Measurements from ENCODE around the gene ARPC1A.

The ARPC1A gene

DNA sequence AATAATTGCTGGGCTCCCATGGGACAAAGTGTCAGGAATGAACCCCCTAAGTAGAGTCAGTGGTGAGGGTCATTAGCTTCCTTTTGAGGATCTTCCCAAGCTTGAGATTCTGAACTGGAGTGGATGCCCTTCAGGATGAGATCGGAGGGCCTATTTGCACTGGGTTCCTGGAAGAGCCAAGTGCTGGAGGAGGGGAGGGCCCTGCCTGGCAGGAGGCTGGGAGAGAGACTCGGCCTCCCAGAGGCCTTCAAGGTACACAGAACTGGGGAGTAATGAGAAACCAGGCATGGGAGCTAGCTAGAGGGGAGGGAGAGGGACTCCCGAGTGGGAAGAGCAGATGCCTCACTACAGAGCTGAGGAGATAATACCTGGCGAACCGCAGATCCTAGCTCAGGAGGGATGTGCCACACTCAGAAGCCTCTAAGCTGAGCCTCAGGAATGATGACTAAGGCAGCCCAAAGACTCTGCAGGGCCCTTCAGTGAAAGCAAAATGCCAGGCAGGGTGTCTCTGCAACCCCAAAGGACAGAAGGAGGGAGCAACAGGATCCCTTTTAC, 73.3 kb downstream of the ARPC1A start:
- TF ChIP-seq HDGF (IDR thresholded peaks at IDR 0.05; ENCODE audit: borderline replicate concordance) (no peak), LEF1 (IDR thresholded peaks at IDR 0.05; ENCODE audit: borderline replicate concordance) (no peak), FOXK2 (IDR thresholded peaks at IDR 0.05) (no peak), FOXA1 (IDR thresholded peaks at IDR 0.05) (no peak), NFRKB (IDR thresholded peaks at IDR 0.05) (no peak), ELF4 (IDR thresholded peaks at IDR 0.05) (no peak), CTBP1 (IDR thresholded peaks at IDR 0.05; ENCODE audit: borderline replicate concordance) (no peak), ARNT (IDR thresholded peaks at IDR 0.05) (no peak), SP1 (IDR thresholded peaks at IDR 0.05) (no peak), BHLHE40 (IDR thresholded peaks at IDR 0.05; ENCODE audit: borderline replicate concordance) (no peak), L3MBTL2 (conservative IDR thresholded peaks at IDR 0.05) (no peak), SUZ12 (IDR thresholded peaks at IDR 0.05) (no peak), TARDBP (IDR thresholded peaks at IDR 0.05) (no peak)
- TF ChIP-seq, protein P1, sequence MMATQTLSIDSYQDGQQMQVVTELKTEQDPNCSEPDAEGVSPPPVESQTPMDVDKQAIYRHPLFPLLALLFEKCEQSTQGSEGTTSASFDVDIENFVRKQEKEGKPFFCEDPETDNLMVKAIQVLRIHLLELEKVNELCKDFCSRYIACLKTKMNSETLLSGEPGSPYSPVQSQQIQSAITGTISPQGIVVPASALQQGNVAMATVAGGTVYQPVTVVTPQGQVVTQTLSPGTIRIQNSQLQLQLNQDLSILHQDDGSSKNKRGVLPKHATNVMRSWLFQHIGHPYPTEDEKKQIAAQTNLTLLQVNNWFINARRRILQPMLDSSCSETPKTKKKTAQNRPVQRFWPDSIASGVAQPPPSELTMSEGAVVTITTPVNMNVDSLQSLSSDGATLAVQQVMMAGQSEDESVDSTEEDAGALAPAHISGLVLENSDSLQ (IDR thresholded peaks at IDR 0.05), result no peak
- CTCF ChIA-PET, result no interaction called here
- POLR2A ChIA-PET, result interaction anchor here (0.7 to 4.0 kb wide), 3 partner anchors 8 to 133 kb away, joined by 3 to 22 read pairs (median 3); partner anchors contain the start of genes BUD31 and PDAP1
- no peak for DNase-seq (ENCODE audit: extremely low spot score)

DNA sequence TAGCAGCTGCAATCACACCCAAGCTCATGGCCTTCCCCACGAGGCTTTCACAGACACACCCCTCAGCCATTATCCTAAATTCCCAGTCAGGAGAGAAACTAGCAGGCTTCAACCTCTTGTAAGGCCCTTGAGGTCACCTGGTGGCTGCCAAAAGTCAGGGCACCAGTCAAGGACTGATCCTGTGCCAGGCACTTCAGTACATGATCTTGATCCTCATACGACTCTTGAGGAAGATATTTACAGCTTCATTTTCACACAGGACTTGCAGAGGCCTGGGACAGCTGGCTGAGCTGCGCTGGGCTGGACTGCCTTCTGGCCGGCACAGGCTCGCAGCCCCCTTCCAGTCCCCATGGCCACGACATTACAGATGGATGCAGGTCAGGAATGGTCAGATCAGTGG, 73.9 kb downstream of the ARPC1A start:
- CTCF ChIA-PET, result interaction anchor here (1.1 kb wide), 1 partner anchor 9 kb away, joined by 3 read pairs; no protein-coding TSS in a partner anchor
- POLR2A ChIA-PET, result interaction anchor here (0.6 to 4.0 kb wide), 3 partner anchors 9 to 133 kb away, joined by 3 to 22 read pairs (median 3); partner anchors contain the start of genes BUD31 and PDAP1
- DNase-seq (ENCODE audit: extremely low spot score), result no peak
- TF ChIP-seq ELF4 (IDR thresholded peaks at IDR 0.05) (no peak), FOXA1 (IDR thresholded peaks at IDR 0.05) (no peak), BHLHE40 (IDR thresholded peaks at IDR 0.05; ENCODE audit: borderline replicate concordance) (no peak), SUZ12 (IDR thresholded peaks at IDR 0.05) (no peak), CTBP1 (IDR thresholded peaks at IDR 0.05; ENCODE audit: borderline replicate concordance) (no peak), FOXM1 (IDR thresholded peaks at IDR 0.05; ENCODE audit: borderline replicate concordance) (no peak), SP1 (IDR thresholded peaks at IDR 0.05) (no peak), ZNF384 (IDR thresholded peaks at IDR 0.05) (no peak), L3MBTL2 (conservative IDR thresholded peaks at IDR 0.05) (no peak), FOXK2 (IDR thresholded peaks at IDR 0.05) (no peak), NFRKB (IDR thresholded peaks at IDR 0.05) (no peak), TARDBP (IDR thresholded peaks at IDR 0.05) (no peak), LEF1 (IDR thresholded peaks at IDR 0.05; ENCODE audit: borderline replicate concordance) (no peak), ARNT (IDR thresholded peaks at IDR 0.05) (no peak)
- TF ChIP-seq, protein P1 (IDR thresholded peaks at IDR 0.05), result no peak

DNA sequence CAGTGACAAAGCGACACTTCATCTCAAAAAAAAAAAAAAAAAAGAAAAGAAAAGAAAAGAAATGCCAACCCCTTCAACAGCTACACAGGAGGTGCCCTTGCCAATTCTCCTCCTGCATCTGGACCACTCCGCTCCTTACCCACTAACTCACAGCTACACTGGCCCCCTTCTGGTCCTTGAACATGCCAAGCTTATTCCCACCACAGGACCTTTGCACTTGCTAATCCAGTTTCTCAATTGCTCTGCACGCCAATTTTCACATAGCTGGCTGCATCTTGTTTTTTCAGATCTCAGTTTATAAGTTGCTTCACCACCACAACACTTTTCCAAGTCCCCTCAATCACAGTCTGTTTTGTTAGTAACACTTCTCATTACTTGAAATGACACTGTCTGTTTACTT, 77.2 kb downstream of the ARPC1A start:
- ChIA-PET CTCF (no interaction called here), POLR2A (no interaction called here)
- no peak for DNase-seq (ENCODE audit: extremely low spot score)
- no peak for TF ChIP-seq FOXA1 (IDR thresholded peaks at IDR 0.05)
- no peak for TF ChIP-seq NFRKB (IDR thresholded peaks at IDR 0.05)
- no peak for TF ChIP-seq BHLHE40 (IDR thresholded peaks at IDR 0.05; ENCODE audit: borderline replicate concordance)
- TF ChIP-seq CTBP1 (IDR thresholded peaks at IDR 0.05; ENCODE audit: borderline replicate concordance), result no peak
- no peak for TF ChIP-seq TARDBP (IDR thresholded peaks at IDR 0.05)
- TF ChIP-seq SUZ12 (IDR thresholded peaks at IDR 0.05), result no peak
- TF ChIP-seq ZNF384 (IDR thresholded peaks at IDR 0.05), result no peak
- no peak for TF ChIP-seq SP1 (IDR thresholded peaks at IDR 0.05)
- TF ChIP-seq, protein P1 (IDR thresholded peaks at IDR 0.05), result no peak
- no peak for TF ChIP-seq LEF1 (IDR thresholded peaks at IDR 0.05; ENCODE audit: borderline replicate concordance)
- TF ChIP-seq HDGF (IDR thresholded peaks at IDR 0.05; ENCODE audit: borderline replicate concordance), result no peak
- no peak for TF ChIP-seq ARNT (IDR thresholded peaks at IDR 0.05)
- TF ChIP-seq L3MBTL2 (conservative IDR thresholded peaks at IDR 0.05), result no peak

DNA sequence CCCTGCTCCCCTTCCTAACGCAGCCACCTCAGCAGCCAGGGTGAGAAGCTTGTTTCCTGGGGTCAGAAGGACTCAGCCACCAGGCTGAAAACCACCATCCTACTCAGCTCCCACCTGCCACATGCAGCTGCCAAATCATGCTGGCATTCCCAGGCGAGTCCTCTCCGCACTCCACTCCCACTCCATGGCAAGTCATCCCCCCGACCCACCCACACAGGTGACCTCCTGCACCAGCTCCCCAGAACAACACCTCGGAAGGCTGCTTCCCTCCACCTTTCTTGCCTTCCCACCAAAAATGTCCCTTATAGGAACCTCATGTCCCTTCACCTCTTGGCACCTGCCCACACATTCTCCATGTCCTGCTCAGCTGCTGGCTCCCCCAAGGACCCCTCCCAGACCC, 78.1 kb downstream of the ARPC1A start:
- ChIA-PET CTCF (no interaction called here), POLR2A (no interaction called here)
- TF ChIP-seq FOXK2 (IDR thresholded peaks at IDR 0.05) (no peak), CTBP1 (IDR thresholded peaks at IDR 0.05; ENCODE audit: borderline replicate concordance) (no peak), FOXA1 (IDR thresholded peaks at IDR 0.05) (no peak), L3MBTL2 (conservative IDR thresholded peaks at IDR 0.05) (no peak), ZNF384 (IDR thresholded peaks at IDR 0.05) (no peak), ARNT (IDR thresholded peaks at IDR 0.05) (no peak), SP1 (IDR thresholded peaks at IDR 0.05) (no peak), NFRKB (IDR thresholded peaks at IDR 0.05) (no peak), LEF1 (IDR thresholded peaks at IDR 0.05; ENCODE audit: borderline replicate concordance) (no peak), FOXM1 (IDR thresholded peaks at IDR 0.05; ENCODE audit: borderline replicate concordance) (no peak), HDGF (IDR thresholded peaks at IDR 0.05; ENCODE audit: borderline replicate concordance) (no peak), BHLHE40 (IDR thresholded peaks at IDR 0.05; ENCODE audit: borderline replicate concordance) (no peak), SUZ12 (IDR thresholded peaks at IDR 0.05) (no peak), TARDBP (IDR thresholded peaks at IDR 0.05) (no peak)
- no peak for DNase-seq (ENCODE audit: extremely low spot score)

DNA sequence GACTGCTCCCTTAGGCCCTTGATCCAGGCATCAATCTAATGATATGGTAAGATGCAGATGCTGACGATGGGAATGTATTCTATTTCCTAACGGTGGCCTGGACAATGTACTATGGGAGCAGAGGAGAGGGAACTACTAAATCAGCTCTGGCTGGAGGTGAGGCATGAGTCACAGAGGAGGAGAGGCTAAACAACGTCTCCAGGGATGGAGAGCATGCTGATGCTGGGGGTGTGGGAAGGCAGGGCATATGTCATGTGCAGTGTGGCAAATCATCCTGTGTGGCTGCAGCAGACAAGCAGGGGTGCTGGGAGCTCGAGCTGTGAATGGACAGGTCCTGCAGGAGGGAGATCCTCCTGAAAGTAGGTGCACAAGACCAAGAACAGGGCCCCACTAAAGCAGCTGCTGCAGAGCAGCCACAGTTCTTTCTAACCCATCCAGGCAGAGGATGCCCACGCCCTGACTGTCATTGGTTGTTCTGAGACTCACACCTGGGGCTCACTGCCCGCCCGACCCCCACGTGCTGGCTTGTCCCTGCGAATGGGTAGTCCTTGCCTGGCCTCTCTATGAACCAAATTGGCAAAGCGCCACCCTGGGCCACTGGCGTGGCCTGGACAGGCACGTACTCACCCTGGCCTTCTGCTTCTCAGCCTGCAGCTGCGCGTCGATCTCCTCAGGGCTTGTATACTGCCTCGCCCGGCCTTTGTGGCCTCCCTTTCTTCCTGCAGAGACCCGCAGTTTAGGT, 78.7 kb downstream of the ARPC1A start:
- POLR2A ChIA-PET, result no interaction called here
- DNase-seq (ENCODE audit: extremely low spot score), result no peak
- TF ChIP-seq, protein P1 (IDR thresholded peaks at IDR 0.05), result no peak
- TF ChIP-seq TARDBP (IDR thresholded peaks at IDR 0.05) (no peak), CTBP1 (IDR thresholded peaks at IDR 0.05; ENCODE audit: borderline replicate concordance) (no peak), BHLHE40 (IDR thresholded peaks at IDR 0.05; ENCODE audit: borderline replicate concordance) (no peak), SUZ12 (IDR thresholded peaks at IDR 0.05) (no peak), ELF4 (IDR thresholded peaks at IDR 0.05) (no peak), ZNF384 (IDR thresholded peaks at IDR 0.05) (no peak), FOXA1 (IDR thresholded peaks at IDR 0.05) (no peak), FOXM1 (IDR thresholded peaks at IDR 0.05; ENCODE audit: borderline replicate concordance) (no peak), FOXK2 (IDR thresholded peaks at IDR 0.05) (no peak)
- CTCF ChIA-PET, result no interaction called here

Measured in HEK293T (cell line).